Activated CD4-positive, alpha-beta T cell treated with anti-CD3 and anti-CD28 coated beads, Interleukin-2, amount 50 U/mL, for 48 hours (primary cell): ENCODE data around the gene ZBTB45.
"Not testable (repeated sequence)": the region's sequence is repeated elsewhere in the genome, so short reads cannot be mapped to it uniquely, and the experiment has no call there.

ENCODE experiments used
- DNase-seq, 2 experiments: peaks; one replicate each; pipeline ENCODE4 v3.0.0-alpha.2; 2020

ZBTB45 gene

DNA sequence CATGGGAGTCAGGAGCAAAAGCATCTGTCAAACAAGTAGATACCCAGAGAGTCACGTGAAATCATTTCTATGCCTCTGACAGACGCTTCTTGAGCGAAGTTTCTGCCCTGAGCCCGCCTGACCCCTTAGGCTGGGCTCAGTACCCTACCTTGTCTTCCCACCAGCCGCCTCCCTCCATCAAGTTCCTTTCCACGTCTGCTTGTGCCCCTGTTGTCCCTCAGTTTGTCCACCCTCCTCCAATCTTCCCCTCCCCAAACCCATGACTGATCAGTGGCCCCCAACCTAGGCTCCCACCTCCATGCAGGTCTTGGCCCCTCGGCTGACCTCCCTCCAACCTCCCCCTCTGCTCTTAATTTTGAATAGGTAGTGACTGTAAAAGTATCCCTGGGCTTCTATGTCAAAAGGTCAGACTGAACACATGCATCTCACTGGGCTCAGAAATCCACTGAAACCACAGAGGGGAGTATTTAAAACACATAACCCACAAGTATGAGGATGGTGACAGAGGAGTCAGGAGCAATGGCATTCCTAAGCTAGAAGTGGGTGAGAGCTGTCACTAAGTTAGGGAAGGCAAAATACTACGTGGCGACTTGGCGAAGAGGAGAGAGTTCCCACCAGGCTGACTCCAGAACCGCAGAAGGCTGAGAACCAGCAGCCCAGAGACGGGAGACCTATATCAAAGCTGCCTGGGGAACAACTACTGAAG lies 45.2 kb downstream of the ZBTB45 start:
- DNase-seq = no peak

DNA sequence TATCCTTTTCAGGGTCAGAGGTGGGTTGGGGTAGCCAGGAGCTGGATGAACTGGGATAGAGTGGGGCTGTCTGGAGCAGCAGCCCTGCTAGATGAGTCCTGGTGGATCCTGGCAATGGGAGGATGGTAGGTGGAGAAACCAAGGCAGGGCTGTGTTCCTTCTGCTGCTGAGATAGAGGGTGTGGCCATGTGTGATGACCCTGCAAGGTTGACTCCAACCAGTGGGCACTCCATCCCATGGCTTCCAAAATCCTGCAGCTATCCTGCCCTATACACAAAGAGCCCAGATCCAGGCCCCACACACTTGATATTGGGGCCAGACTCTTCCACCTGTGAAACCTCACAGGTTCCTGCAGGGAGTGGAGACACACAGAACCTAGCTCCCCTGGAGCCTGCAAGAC lies 45.8 kb downstream of the ZBTB45 start:
- DNase-seq = no peak

DNA sequence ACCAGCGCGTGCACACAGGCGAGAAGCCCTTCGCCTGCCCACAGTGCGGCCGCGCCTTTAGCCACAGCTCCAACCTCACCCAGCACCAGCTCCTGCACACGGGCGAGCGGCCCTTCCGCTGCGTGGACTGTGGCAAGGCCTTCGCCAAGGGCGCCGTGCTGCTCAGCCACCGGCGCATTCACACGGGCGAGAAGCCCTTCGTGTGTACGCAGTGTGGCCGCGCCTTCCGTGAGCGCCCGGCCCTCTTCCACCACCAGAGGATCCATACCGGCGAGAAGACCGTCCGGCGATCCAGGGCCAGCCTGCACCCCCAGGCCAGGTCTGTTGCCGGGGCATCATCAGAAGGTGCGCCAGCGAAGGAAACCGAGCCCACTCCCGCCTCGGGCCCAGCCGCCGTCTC lies 47.9 kb downstream of the ZBTB45 start:
- DNase-seq = no peak

DNA sequence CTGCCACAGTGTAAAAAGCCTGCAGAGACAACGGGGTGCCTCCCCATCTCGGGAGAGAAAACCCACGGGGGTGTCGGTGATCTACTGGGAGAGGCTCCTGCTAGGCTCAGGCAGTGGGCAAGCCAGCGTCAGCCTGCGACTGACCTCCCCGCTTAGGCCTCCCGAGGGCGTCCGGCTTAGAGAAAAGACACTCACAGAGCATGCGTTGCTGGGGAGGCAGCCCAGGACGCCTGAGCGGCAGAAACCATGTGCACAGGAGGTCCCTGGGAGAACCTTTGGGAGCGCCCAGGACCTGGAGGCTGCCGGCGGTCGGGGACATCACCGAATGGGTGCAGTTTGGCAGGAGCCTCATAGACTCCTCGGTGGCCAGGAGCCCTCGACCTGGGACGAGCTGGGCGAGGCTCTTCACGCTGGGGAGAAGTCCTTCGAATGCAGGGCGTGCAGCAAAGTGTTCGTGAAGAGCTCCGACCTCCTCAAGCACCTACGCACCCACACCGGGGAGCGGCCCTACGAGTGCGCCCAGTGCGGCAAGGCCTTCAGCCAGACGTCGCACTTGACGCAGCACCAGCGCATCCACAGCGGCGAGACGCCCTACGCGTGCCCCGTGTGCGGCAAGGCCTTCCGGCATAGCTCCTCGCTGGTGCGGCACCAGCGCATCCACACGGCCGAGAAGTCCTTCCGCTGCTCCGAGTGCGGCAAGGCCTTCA lies 48.6 kb downstream of the ZBTB45 start:
- not testable (repeated sequence) for DNase-seq

DNA sequence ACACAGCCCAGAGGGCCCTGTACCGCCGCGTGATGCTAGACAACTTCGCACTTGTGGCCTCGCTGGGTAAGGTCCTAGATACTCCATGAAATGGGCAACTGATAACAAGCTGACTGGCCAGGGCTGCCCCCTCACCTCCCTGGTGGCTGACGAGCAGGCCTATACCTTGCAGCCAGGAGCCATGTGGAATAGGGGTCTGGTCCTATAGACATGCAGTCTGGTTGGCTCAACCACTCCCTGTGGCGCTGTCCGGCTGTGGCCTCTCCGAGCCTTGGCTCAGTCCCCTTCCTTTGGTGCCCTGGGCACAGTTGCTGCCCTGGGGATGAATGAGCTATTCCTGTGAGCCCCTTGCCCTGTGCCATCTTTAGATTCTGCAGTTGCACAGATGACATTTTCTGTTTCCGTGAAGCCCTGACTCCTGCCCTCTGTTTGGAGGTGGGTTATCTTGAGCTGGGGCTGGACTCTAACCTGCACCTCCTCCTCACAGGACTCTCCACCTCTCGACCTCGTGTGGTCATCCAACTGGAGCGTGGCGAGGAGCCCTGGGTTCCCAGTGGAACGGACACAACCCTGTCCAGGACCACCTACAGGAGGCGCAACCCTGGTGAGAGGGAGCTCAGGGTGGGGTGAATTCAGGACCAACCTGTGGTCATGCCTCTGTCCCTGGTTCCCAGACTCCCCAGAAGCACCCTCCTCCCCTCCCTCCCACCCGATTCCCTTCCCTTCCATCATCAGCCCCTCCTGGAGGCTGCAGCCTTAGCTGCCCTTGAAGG lies 50.2 kb downstream of the ZBTB45 start:
- no peak for DNase-seq

DNA sequence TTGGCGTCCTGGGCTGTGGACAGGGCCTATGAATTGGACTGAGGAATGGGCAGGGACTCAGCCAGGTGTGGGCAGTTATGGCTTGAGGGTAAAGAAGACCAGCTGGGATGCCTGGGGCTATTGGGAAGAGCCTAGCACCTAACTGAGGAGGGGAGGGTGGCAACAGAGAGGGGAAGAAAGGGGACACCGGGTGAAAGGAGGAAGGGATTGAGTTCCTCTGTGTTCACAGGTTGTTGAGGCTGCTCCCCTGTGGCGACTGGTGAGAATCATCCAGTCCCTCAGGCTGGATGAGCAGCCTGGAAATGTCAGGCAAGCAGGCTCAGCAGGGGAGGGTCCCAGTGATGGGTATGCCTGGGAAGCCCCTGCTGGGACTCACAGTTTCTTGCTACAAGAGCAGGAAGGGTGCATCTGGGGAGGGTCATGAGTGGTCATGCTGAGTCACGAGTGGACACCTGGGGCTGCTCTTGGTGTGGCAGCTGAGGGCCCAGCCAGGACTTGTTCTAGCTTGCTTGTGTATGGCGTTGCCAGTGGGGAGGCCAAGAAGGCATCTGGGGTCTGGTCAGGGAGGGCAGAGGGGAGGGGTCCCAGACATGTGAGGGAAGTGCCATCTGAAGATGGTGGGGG lies 51.3 kb downstream of the ZBTB45 start:
- no peak for DNase-seq

DNA sequence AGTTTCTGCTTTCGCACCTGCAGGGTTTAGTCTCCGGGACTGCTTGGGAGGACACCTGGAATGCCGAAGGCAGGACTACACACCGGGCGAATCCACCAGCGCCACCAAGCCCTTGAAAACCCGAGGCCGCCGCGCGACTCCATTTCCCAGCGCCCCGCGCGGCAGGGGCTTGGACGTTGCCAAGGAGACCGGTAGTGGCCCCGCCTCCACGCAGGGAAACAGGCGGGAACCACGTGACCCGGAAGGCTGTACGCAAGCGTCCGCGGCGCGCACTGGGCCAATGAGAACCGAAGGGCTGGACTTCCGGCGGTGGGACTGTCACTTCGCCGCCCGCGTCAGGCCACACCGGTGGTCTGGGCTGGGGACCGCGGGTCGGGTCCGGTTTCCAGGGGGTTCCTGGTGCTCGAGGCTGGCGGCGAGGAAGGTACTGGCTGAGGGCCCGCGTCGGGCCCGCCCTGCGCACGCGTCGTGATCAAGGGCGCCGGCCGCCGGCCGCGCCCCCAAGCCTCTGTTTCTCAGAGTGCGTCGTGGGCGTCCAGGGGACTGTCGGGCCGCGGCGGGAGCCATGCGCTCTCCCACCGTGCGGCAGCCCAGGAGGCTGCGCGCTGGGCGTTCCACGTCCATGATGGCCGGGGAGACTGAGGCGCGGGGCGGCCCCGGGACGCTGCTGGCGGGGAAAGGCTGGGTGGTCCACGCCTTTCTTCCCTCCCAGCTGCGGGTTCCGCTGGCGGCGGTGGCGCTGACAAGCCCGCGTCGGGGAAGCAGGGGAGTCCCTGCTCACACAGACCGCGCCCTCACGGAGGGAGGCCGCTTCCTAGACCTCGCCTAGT lies 52.6 kb downstream of the ZBTB45 start, which contains the start of gene ZNF324:
TSS of gene ZNF324 (plus strand) at position 321 of the 830 bp plus-strand sequence. CDS start 2,106 bp downstream, outside the sequence.
- peak; percentile 99 for DNase-seq

DNA sequence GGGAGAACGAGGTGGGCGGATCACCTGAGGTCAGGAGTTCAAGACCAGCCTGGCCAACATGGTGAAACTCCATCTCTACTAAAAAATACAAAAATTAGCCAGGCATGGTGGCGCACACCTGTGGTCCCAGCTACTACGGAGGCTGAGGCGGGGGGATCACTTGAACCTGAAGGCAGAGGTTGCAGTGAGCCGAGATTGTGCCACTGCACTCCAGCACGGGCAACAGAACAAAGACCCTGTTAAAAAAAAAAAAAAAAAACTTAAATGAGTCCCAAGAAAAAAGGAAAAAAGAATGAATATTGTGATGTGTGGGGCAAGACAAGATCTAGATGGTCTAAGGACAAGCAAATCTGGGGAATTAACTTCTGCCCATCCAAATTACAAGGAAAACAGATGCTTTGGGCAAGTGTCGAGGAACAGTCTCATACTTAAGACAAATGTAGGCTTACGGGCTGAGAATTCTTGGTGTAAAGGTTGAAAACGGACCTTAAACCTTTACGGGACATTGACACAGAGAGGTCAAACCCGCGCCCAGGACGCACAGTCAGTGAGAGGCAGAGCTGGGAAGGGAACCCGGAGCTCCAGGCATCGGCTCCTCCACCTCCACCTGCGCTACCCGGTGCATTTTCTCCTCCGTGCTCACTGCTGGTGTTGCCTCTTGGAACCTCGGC lies 53.4 kb downstream of the ZBTB45 start:
- no peak for DNase-seq
